NCI-H748 (cell line): ENCODE data around the gene NPHP3.
"Not testable (repeated sequence)": the region's sequence is repeated elsewhere in the genome, so short reads cannot be mapped to it uniquely, and the experiment has no call there.

Experiments
- DNase-seq: peaks from one replicate; lab custom pipeline; 2025; ENCODE audit not compliant: unreplicated experiment; lab: John Stamatoyannopoulos, UW

Gene NPHP3

GRCh38 chr3:132650153-132650552 is 72.1 kb downstream of the NPHP3 start:
- no peak for DNase-seq

- no peak for DNase-seq
These were observed 77.2 kb downstream of the NPHP3 start for GRCh38 chr3:132645058-132645457.

- no peak for DNase-seq
These were observed 78.8 kb downstream of the NPHP3 start for GRCh38 chr3:132643366-132643765.

GRCh38 chr3:132642539-132642847 is 79.7 kb downstream of the NPHP3 start:
- DNase-seq, result no peak

- DNase-seq, result peak; percentile 51
These were observed 80.2 kb downstream of the NPHP3 start for GRCh38 chr3:132641837-132642538.

- DNase-seq, result not testable (repeated sequence)
These were observed 80.8 kb downstream of the NPHP3 start for GRCh38 chr3:132641427-132641826.

GRCh38 chr3:132638706-132639105 is 83.5 kb downstream of the NPHP3 start:
- DNase-seq, result no peak

- DNase-seq, result no peak
These were observed 84.6 kb downstream of the NPHP3 start for GRCh38 chr3:132637590-132637989.

GRCh38 chr3:132635052-132635451 is 87.2 kb downstream of the NPHP3 start:
- DNase-seq, result no peak
